Nucleus accumbens (tissue), 56 donors: ENCODE data around the gene BNIP3.
"Not testable (repeated sequence)": the region's sequence is repeated elsewhere in the genome, so short reads cannot be mapped to it uniquely, and the experiment has no call there.

Source experiments
- DNase-seq, 56 donors: peaks; one replicate each; lab custom pipeline; 2025; lab: John Stamatoyannopoulos, UW

BNIP3 gene

GRCh38 chr10:131959841-131960240, 21.9 kb downstream of the BNIP3 start:
- no peak for DNase-seq

GRCh38 chr10:131955591-131956340, 26.0 kb downstream of the BNIP3 start:
- no peak for DNase-seq

DNA sequence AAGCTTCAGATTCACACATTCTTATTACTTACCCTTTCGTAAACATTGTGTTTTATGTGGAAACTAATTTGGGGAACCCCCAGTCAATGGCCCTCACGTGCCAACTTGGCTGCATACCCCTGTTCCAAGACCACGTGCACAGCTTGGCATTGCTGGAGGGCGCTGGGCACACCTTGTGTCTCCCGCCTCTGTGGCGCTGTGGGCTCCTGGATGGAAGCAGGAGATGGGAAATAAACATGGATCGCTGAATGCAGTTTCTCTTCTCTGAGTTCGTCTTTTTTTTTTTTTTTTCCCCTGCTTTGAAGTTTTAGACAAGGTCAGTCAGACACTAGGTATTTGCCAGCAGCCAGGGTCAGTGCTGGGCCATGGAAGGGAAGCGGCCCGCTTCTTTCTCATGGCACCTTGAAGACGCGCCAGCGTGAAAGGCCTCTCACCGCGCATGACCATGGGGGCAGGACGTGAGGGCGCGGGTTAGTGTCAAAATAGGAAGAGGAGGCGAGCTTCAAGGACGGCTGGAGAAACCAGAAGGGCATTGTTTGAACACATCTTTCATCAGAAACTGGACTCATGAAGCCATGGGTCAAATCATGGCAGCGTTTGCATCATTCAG, 27.3 kb downstream of the BNIP3 start:
- no peak for DNase-seq

- DNase-seq, result not testable (repeated sequence)
These were observed 31.8 kb downstream of the BNIP3 start for GRCh38 chr10:131949908-131950307.

DNA sequence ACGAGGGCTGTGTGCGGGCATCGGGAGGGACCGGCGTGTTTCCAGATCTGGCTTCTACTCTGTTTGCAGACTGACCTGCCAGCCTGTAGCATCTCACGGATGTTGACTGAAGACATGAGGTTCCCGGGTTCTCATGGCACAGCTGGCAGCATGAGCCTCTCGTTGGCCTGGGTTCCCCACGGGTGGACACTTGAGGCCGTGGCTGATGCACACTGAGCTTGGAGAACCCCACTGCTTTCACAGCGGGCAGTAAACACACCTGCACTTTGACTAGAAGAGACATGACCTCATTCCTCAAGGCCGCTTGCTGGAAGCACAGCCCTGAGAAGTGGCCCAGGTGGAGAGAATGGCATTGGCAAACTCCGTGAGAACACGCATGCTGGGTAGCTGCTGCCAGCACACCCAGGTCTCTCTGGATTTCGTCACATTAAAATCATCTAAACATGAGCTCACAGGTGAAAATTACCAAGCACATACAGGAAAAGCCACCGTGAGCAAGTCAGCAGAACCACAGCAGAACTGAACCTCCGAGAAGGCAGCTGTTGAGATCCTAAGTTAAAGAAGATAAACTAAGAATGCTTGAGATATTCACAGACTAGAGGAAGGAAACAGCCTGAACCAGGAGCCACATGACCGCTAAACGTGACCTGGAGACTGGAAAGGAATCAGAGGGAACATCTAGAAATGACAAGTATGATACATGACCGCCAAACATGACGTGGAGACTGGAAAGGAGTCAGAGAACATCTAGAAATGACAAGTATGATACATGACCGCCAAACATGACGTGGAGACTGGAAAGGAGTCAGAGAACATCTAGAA, 32.5 kb downstream of the BNIP3 start:
- DNase-seq, result no peak

- DNase-seq, result no peak
These were observed 33.2 kb downstream of the BNIP3 start for GRCh38 chr10:131948501-131948900.

DNA sequence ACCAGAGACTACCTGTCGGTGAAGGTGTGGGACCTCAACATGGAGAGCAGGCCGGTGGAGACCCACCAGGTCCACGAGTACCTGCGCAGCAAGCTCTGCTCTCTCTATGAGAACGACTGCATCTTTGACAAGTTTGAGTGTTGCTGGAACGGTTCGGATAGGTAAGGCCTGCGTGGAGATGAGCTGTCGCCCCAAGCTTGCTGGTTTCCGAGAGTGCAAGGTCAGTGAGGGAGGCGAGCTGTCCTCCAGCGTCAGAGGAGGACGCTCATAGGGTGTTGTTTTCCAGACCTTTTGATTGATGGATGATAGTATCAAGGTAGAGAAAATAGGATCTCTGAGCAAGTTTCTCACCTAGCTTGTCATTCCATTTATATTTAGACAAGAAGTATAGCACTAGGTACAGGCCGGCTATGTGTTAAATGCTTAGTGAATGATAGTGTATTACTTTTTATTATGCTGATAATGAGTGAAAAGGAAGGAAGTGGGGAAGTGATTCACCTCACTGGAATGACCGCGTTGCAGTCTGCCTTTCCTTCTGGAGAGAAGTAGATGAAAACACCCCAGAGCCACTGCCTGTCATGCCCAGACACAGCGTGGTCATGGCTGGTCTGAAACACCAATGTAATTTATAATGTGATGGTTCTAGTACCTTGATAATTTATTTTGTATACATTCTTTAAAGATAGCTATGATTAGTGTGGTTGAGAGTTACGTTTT, 33.9 kb downstream of the BNIP3 start:
- DNase-seq, result no peak

GRCh38 chr10:131946880-131947279, 34.8 kb downstream of the BNIP3 start:
- no peak for DNase-seq

GRCh38 chr10:131946321-131946751, 35.4 kb downstream of the BNIP3 start:
- no peak for DNase-seq

DNA sequence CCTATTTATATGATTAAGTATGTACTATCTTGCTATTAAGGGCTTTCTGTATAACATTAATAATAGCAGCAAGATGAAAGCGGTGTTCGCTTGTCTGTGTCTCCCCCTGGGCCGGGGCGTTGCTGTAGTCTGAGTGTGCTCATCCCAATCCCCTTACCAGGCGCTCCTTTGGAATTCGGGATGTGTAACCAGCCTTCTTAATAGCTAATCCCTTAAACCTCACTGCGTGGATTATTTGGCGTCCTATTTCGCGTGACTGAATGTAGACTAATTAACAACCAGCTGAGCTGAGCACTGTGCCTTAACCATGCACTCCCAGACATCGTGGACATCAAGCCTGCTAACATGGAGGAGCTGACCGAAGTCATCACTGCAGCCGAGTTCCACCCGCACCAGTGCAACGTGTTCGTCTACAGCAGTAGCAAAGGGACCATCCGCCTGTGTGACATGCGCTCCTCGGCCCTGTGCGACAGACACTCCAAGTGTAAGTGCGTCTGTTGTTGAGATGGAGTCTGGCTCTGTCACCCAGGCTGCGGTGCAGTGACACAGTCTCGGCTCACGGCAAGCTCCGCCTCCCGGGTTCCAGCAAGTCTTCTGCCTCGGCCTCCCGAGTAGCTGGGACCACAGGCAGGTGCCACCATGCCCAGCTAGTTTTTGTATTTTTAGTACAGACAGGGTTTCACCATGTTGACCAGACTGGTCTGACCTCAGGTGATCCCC, 36.6 kb downstream of the BNIP3 start:
- no peak for DNase-seq

DNA sequence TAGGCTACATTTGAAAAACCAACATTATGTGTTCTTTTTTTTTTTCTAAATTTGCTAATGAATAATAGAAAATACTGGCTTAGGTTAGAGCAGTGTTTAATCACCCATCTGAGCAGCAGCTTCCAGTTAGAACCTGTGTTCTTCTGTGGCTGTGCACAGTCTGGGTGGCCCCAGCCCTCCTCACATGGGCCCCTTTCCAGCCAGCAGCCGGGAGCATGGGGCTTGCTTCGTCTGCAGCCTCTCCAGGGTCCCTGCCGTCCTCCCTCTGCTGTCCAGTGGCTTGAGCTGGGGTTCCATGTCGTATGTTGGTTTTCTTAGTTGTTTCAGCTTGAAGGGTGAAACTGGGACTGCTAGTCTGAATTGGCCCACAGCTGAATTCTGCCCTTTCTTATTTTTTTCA, 37.3 kb downstream of the BNIP3 start:
- no peak for DNase-seq

DNA sequence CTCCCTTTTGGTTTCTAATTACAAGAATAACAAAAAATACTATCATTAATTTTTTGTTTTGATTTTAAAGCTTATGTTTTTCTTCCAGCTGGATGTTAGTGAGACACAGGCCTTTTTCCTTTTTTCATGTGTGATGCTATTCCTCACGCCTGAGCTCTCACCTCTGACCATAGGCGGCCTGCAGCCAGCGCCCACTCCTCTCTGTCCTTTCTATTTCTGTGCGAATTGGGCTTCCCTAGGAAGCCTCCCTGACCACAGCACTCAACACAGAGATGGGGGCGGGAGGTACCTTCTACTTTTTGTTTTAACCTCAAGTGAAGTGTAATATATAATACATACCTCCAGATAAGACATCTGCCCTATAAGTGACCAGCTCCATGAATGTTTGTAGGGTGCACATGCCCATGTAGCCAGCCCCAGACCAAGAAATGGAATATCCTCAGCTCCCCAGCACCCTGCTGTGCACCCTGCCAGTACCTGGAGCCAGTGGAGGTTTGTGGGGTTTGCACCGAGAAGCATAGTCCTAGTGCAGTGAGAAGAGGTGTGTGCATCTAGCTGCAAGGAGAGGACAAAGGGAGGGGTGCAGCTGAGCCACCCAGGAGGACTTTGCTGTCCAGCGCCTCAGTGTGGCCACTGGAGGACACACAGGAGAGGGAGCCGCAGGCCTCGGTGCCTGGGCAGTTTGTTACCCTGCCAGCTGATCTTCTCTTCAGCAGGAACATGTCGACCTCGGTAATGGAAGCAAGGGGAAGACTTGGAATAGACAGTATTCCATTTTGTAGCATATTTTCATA, 38.5 kb downstream of the BNIP3 start:
- peak in 1 of 56 donors; percentile 36 for DNase-seq

GRCh38 chr10:131942455-131942854, 39.3 kb downstream of the BNIP3 start:
- no peak for DNase-seq

DNA sequence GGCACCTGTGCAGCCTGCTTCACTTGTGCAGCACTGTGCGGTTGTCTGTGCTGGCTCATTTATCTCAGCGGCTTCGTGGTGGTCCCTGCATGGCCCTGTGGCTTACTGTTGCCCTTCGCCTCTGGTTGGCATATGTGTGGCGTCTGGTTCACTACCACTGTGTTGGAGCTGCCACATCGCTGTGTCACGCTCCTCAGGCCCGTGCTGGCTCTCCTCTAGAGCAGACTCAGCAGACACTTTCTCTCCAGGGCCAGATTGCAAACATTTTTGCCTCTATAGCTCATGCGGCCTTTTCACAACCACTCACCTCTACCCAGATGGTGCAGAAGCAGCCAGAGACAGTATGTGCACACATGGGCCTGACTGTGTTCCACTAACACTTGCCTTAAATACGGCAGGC, 43.0 kb downstream of the BNIP3 start:
- no peak for DNase-seq

DNA sequence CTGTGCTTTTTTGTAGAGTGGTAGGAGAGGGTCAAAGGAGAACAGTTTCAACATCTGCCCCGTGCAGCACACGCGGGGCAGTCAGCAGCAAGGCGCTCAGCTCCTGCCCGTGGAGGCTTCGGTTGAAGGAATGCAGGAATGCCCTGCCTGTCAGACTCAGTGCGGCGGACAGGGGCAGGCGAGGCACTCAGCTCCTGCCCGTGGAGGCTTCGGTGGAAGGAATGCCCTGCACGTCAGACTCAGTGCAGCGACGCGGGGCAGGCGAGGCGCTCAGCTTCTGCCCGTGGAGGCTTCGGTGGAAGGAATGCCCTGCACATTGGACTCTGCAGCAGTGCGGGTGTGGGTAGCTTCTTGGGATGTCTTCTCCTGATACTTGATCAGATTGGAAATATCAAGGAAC, 43.9 kb downstream of the BNIP3 start:
- DNase-seq, result no peak

- no peak for DNase-seq
These were observed 45.0 kb downstream of the BNIP3 start for GRCh38 chr10:131936736-131937135.

- no peak for DNase-seq
These were observed 45.4 kb downstream of the BNIP3 start for GRCh38 chr10:131936294-131936693.

DNA sequence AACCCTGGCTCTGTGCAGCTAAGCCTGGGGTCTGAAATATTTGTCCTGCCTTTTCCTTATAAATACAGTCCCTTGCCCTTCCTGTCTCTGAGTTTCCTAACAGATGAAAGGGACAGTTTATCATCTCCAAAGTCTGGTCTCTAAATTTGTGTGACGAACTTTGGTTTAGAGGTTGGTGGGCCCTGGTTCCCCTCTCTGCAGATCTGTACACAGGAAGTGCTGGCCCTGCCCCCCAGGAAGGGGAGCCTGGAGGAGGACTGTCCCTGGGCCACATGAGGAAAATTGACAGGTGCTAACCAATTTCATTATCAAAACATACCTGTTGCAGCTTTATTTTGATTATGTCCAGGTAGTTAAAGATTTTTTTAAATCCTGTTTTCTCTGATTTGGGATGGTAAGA, 46.5 kb downstream of the BNIP3 start:
- DNase-seq, result no peak

DNA sequence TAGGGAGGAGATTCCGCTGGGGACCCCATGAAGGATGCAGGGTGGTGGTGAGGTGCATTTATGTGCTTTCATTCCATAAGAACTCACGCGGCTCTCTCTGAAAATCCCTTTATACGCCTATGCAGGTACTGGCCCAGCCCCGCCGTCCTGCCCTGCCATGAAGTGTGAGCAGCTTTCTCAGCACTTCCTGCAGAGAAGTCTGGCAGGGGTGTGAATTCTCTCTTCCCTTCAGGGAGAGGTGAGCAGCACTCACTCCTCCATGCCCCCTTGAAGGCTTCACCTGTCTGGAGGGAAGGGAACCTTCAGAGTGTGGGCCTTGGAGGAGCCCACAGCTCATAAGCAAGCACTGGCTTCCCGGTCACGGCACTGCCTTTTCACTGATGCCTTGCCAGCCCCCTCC, 47.0 kb downstream of the BNIP3 start:
- no peak for DNase-seq
